Coronary artery (tissue), 2 donors: ENCODE data around the gene CAPZB.
A peak's percentile ranks its signal among the peaks of the same experiment; 100 is the strongest.

ENCODE experiments used
- DNase-seq: peaks from one replicate; pipeline ENCODE4 v3.0.0-alpha.2; 2017; ENCODE audit warnings: low spot score
- H3K27ac ChIP-seq, 2 donors: fragments of 200-600 bp; sonication (generic); one replicate each; pipeline ENCODE4 v1.5.1; 2016 to 2019
- H3K4me3 ChIP-seq: fragments of 200-600 bp; sonication (generic); 2 replicates; pipeline ENCODE4 v1.5.1; 2016; ENCODE audit warnings: mild to moderate bottlenecking, moderate library complexity
- CTCF ChIP-seq: fragments of 200-600 bp; sonication (generic); IDR thresholded peaks from one replicate; pipeline ENCODE4 v1.5.1; 2019; ENCODE audit warnings: antibody characterized with exemption

CAPZB gene

GRCh38 chr1:19435851-19436455 is 49.4 kb downstream of the CAPZB start:
- no peak overlapping the region for H3K4me3 ChIP-seq
- TF ChIP-seq CTCF: no peak
- H3K27ac ChIP-seq: peak overlapping the region; percentile 86 to 90
- no peak for DNase-seq

- DNase-seq: no peak
- Histone ChIP-seq H3K27ac (peak overlapping the region; percentile 86 to 90), H3K4me3 (peak overlapping the region; percentile 36)
- no peak for TF ChIP-seq CTCF
Measured at GRCh38 chr1:19435181-19435580, 50.2 kb downstream of the CAPZB start.

GRCh38 chr1:19433719-19433998 is 51.7 kb downstream of the CAPZB start:
- no peak for TF ChIP-seq CTCF
- no peak overlapping the region for H3K4me3 ChIP-seq
- peak overlapping the region; percentile 80 to 86 for H3K27ac ChIP-seq
- DNase-seq: no peak

GRCh38 chr1:19432943-19433718 is 52.2 kb downstream of the CAPZB start:
- no peak for TF ChIP-seq CTCF
- Histone ChIP-seq H3K4me3 (no peak overlapping the region), H3K27ac (peak overlapping the region; percentile 80 to 86)
- no peak for DNase-seq

GRCh38 chr1:19430121-19431068 is 54.9 kb downstream of the CAPZB start:
- H3K27ac ChIP-seq: peak overlapping the region; percentile 39 to 78
- H3K4me3 ChIP-seq: peak overlapping the region; percentile 1
- no peak for DNase-seq
- TF ChIP-seq CTCF: no peak

- TF ChIP-seq CTCF: no peak
- no peak for DNase-seq
- peak overlapping the region; percentile 39 to 78 for H3K27ac ChIP-seq
- peak overlapping the region; percentile 1 for H3K4me3 ChIP-seq
Measured at GRCh38 chr1:19429611-19430010, 55.7 kb downstream of the CAPZB start.
